Hematopoietic multipotent progenitor cell treated with erythropoietin and hydrocortisone succinate and interleukin-3 and kit ligand, for 4 days (in vitro differentiated cells): ENCODE data around the gene DNAH10.
"Not testable (repeated sequence)": the region's sequence is repeated elsewhere in the genome, so short reads cannot be mapped to it uniquely, and the experiment has no call there.

Experiments
- DNase-seq: peaks from one replicate; pipeline ENCODE4 v3.0.0-alpha.2; 2015

The DNAH10 gene

GRCh38 chr12:123910761-123911193, 148.7 kb downstream of the DNAH10 start:
- no peak for DNase-seq

GRCh38 chr12:123911672-123912409, 149.7 kb downstream of the DNAH10 start:
- not testable (repeated sequence) for DNase-seq

GRCh38 chr12:123912415-123913380, 150.6 kb downstream of the DNAH10 start:
- DNase-seq = peak; percentile 41

GRCh38 chr12:123914726-123915333, 152.7 kb downstream of the DNAH10 start:
- DNase-seq = no peak

GRCh38 chr12:123916729-123917128, 154.6 kb downstream of the DNAH10 start:
- no peak for DNase-seq

GRCh38 chr12:123917337-123917850, 155.3 kb downstream of the DNAH10 start:
- DNase-seq = no peak

GRCh38 chr12:123919980-123920360, 157.9 kb downstream of the DNAH10 start:
- DNase-seq = no peak

- no peak for DNase-seq
Measured at GRCh38 chr12:123923038-123923437, 160.9 kb downstream of the DNAH10 start.

GRCh38 chr12:123923927-123924326, 161.8 kb downstream of the DNAH10 start:
- DNase-seq = no peak

- no peak for DNase-seq
Measured at GRCh38 chr12:123924539-123924938, 162.4 kb downstream of the DNAH10 start.

- DNase-seq = no peak
Measured at GRCh38 chr12:123928274-123928865, 166.3 kb downstream of the DNAH10 start.

- DNase-seq = no peak
Measured at GRCh38 chr12:123928897-123929296, 166.8 kb downstream of the DNAH10 start.

- no peak for DNase-seq
Measured at GRCh38 chr12:123929946-123930583, 168.0 kb downstream of the DNAH10 start.

- DNase-seq = no peak
Measured at GRCh38 chr12:123931686-123932321, 169.7 kb downstream of the DNAH10 start.

- no peak for DNase-seq
Measured at GRCh38 chr12:123933214-123933613, 171.1 kb downstream of the DNAH10 start.

GRCh38 chr12:123934016-123934620, 172.0 kb downstream of the DNAH10 start:
- DNase-seq = no peak

- DNase-seq = no peak
Measured at GRCh38 chr12:123934829-123935228, 172.7 kb downstream of the DNAH10 start.

GRCh38 chr12:123935956-123936355, 173.9 kb downstream of the DNAH10 start:
- no peak for DNase-seq

GRCh38 chr12:123936471-123936870, 174.4 kb downstream of the DNAH10 start:
- no peak for DNase-seq

GRCh38 chr12:123936956-123937706, 175.0 kb downstream of the DNAH10 start:
- no peak for DNase-seq
